DND-41 (cell line): ENCODE measurements around the gene MKLN1.

ENCODE experiments used
- CTCF ChIP-seq: IDR thresholded peaks from 2 replicates; pipeline ENCODE4 v1.5.1; 2012; ENCODE audit warnings: borderline replicate concordance, low read length, moderate library complexity, mild to moderate bottlenecking; ENCODE audit not compliant: poor library complexity, severe bottlenecking; ENCODE audit errors: extremely low read depth
- EZH2 ChIP-seq: IDR thresholded peaks from 3 replicates; pipeline ENCODE4 v1.6.1; 2012; ENCODE audit warnings: borderline replicate concordance, low read depth, mild to moderate bottlenecking, moderate library complexity, low read length, inconsistent platforms; ENCODE audit not compliant: severe bottlenecking

- TF ChIP-seq CTCF (no peak), EZH2 (no peak)
These were observed 165.4 kb downstream of the MKLN1 start for GRCh38 chr7:131493081-131493480.
